ENCODE data around the gene ROBO1.
"Not testable (repeated sequence)": the region's sequence is repeated elsewhere in the genome, so short reads cannot be mapped to it uniquely, and the experiment has no call there.

ROBO1 gene

GRCh38 chr3:78729946-78730345, 1037.9 kb downstream of the ROBO1 start:
- H3K4me1 ChIP-seq (ENCODE audit: insufficient read depth, low read length), result peaks cover 23% of the 10 kb centered on the region
- no peaks in the 10 kb centered on the region for H3K36me3 ChIP-seq (ENCODE audit: insufficient read depth, low read depth, low read length)
- H3K9me3 ChIP-seq (ENCODE audit: insufficient read depth, low read depth, low read length), result no peaks in the 10 kb centered on the region
- no peak overlapping the region for H3K27ac ChIP-seq (ENCODE audit: low read length)
- H3K27me3 ChIP-seq (ENCODE audit: insufficient read depth, low read length), result no peaks in the 10 kb centered on the region
- no peak overlapping the region for H3K9ac ChIP-seq (ENCODE audit: low read depth, low read length)
- no peak overlapping the region for H3K4me3 ChIP-seq (ENCODE audit: low read length)

DNA sequence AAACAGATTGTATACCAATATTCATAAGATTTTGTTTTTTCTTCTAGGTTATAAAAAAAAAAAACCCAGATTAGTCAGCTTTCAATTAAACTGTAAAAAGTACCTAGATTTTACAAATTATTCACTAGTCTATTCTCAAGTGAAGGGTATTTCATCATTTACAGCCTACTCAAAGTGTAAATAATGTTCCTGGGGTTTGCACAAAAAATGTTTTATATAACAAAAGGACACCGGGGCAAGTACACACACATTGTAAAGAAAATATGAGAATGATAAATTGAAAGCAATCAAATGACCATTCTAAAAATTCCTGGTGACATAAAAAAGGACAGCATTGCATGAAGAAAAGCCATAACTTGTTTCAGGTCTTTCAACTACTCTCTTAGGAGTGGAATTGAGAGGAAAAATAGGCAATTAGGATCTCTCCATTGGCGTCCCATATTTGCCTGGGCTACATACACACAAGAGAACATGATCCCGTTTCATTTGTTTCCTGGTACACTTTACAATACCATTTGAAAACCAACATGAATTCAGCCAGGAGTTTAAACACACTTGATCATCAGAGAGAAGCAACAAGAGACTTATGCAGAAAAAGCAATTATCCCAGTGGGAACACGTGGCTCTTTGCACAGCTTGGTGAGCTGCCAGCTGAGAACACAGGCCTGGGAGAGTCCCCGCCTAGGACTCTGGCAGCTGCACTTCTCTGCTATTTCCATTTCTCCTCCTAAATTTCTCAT, 1039.2 kb downstream of the ROBO1 start:
- H3K4me1 ChIP-seq (ENCODE audit: insufficient read depth, low read length), result peaks cover 19% of the 10 kb centered on the region
- H3K4me3 ChIP-seq (ENCODE audit: low read length), result no peak overlapping the region

DNA sequence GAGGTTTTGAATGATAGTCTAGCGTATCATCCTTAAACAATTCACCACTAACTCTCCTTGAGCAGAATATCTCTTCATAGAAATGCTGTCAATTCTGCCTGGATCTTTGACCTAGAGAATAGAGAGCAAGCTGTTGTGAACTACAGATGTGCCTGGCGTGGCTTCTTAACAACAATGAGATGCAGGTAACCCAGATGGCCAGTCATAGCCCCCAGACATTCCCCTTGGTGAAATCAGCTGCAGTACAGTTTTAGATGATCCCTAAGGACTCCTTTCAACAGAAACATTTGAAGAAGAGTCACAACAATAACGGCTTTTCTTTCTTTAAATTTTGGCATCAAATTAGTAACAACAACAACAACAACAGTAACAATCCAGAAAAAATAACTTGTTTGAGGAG, 1041.3 kb downstream of the ROBO1 start:
- no peaks in the 10 kb centered on the region for H3K36me3 ChIP-seq (ENCODE audit: insufficient read depth, low read depth, low read length)
- H3K27me3 ChIP-seq (ENCODE audit: insufficient read depth, low read length), result no peaks in the 10 kb centered on the region
- no peaks in the 10 kb centered on the region for H3K9me3 ChIP-seq (ENCODE audit: insufficient read depth, low read depth, low read length)
- peaks cover 23% of the 10 kb centered on the region for H3K4me1 ChIP-seq (ENCODE audit: insufficient read depth, low read length)
- H3K4me3 ChIP-seq (ENCODE audit: low read length), result no peak overlapping the region
- H3K27ac ChIP-seq (ENCODE audit: low read length), result no peak overlapping the region
- H3K9ac ChIP-seq (ENCODE audit: low read depth, low read length), result no peak overlapping the region

More for the DNA sequence above, 1039.2 kb downstream of the ROBO1 start:
- Histone ChIP-seq H3K36me3 (ENCODE audit: insufficient read depth, low read depth, low read length) (no peaks in the 10 kb centered on the region), H3K27me3 (ENCODE audit: insufficient read depth, low read length) (no peaks in the 10 kb centered on the region), H3K9ac (ENCODE audit: low read depth, low read length) (no peak overlapping the region), H3K9me3 (ENCODE audit: insufficient read depth, low read depth, low read length) (no peaks in the 10 kb centered on the region), H3K27ac (ENCODE audit: low read length) (no peak overlapping the region)

DNA sequence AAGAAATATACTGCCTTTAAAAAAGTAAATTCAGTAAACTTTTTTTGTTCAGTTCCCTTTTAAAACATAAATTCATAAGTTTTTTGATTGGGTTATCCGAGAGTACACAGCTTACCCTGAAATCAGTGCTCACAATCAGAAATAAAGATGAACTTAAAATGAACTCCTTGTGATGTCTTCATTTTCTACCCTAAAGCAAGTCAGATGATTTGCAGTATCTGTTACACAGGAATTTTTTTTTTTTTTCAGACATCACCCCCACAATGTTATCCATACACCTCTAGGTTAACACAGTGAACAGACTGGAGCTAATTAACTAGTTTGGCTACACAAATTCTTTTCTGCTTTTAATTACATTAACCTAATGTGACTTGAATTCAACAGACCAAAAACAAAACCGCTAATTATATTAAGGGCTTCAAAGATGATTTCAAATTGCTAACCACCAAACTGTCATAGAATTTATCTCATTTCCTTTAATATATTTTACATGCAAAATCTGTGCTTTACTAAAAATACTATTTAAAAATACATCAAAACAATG, 1042.0 kb downstream of the ROBO1 start:
- no peak overlapping the region for H3K9ac ChIP-seq (ENCODE audit: low read depth, low read length)
- H3K27ac ChIP-seq (ENCODE audit: low read length), result no peak overlapping the region
- H3K4me3 ChIP-seq (ENCODE audit: low read length), result no peak overlapping the region
- H3K36me3 ChIP-seq (ENCODE audit: insufficient read depth, low read depth, low read length), result no peaks in the 10 kb centered on the region
- H3K27me3 ChIP-seq (ENCODE audit: insufficient read depth, low read length), result no peaks in the 10 kb centered on the region
- no peaks in the 10 kb centered on the region for H3K9me3 ChIP-seq (ENCODE audit: insufficient read depth, low read depth, low read length)
- H3K4me1 ChIP-seq (ENCODE audit: insufficient read depth, low read length), result peaks cover 24% of the 10 kb centered on the region

- no peaks in the 10 kb centered on the region for H3K36me3 ChIP-seq (ENCODE audit: insufficient read depth, low read depth, low read length)
- H3K27me3 ChIP-seq (ENCODE audit: insufficient read depth, low read length), result no peaks in the 10 kb centered on the region
- H3K9me3 ChIP-seq (ENCODE audit: insufficient read depth, low read depth, low read length), result no peaks in the 10 kb centered on the region
- H3K9ac ChIP-seq (ENCODE audit: low read depth, low read length), result no peak overlapping the region
- no peak overlapping the region for H3K4me3 ChIP-seq (ENCODE audit: low read length)
- no peak overlapping the region for H3K27ac ChIP-seq (ENCODE audit: low read length)
- peaks cover 24% of the 10 kb centered on the region for H3K4me1 ChIP-seq (ENCODE audit: insufficient read depth, low read length)
Measured at GRCh38 chr3:78724859-78725258, 1042.9 kb downstream of the ROBO1 start.

DNA sequence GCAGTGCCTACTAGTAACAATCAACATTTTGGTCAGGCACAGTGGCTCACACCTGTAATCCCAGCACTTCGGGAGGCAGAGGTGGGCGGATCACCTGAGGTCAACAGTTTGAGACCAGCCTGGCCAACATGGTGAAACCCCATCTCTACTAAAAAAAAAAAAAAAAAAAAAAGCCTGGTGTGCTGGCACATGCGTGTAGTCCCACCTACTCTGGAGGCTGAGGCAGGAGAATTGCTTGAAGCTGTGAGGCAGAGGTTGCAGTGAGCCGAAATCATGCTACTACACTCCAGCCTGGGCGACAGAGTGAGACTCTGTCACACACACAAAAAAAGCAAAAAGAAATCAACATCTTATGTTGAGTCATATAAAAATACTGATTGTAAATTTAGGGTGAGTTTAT, 1043.4 kb downstream of the ROBO1 start:
- H3K9ac ChIP-seq (ENCODE audit: low read depth, low read length); H3K27ac ChIP-seq (ENCODE audit: low read length); H3K36me3 ChIP-seq (ENCODE audit: insufficient read depth, low read depth, low read length); H3K9me3 ChIP-seq (ENCODE audit: insufficient read depth, low read depth, low read length); H3K27me3 ChIP-seq (ENCODE audit: insufficient read depth, low read length); H3K4me3 ChIP-seq (ENCODE audit: low read length): not testable (repeated sequence)
- H3K4me1 ChIP-seq (ENCODE audit: insufficient read depth, low read length), result peaks cover 20% of the 10 kb centered on the region

GRCh38 chr3:78721771-78722543, 1045.8 kb downstream of the ROBO1 start:
- Histone ChIP-seq H3K9me3 (ENCODE audit: insufficient read depth, low read depth, low read length) (no peaks in the 10 kb centered on the region), H3K9ac (ENCODE audit: low read depth, low read length) (no peak overlapping the region), H3K27ac (ENCODE audit: low read length) (no peak overlapping the region), H3K36me3 (ENCODE audit: insufficient read depth, low read depth, low read length) (peaks cover 3% of the 10 kb centered on the region), H3K4me3 (ENCODE audit: low read length) (no peak overlapping the region), H3K4me1 (ENCODE audit: insufficient read depth, low read length) (peaks cover 13% of the 10 kb centered on the region), H3K27me3 (ENCODE audit: insufficient read depth, low read length) (no peaks in the 10 kb centered on the region)

DNA sequence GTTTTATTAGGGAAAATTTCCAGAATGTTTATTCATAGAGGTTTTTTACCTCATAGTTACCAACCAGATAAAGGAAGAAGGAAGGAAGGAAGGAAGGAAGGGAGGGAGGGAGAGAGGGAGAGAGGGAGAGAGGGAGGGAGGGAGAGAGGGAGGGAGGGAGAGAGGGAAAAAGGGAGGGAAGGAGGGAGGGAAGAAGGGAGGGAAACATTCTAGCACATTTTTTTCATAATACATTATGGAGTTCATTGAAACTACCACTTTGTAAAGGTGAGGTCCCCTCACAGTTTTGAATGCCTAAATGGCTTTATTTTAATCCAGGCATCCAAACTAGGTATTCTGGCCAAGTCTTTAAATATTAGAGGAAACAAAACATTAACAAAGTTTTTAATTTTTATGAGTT, 1049.1 kb downstream of the ROBO1 start:
- no peaks in the 10 kb centered on the region for H3K27me3 ChIP-seq (ENCODE audit: insufficient read depth, low read length)
- H3K9me3 ChIP-seq (ENCODE audit: insufficient read depth, low read depth, low read length), result no peaks in the 10 kb centered on the region
- H3K4me3 ChIP-seq (ENCODE audit: low read length), result no peak overlapping the region
- no peak overlapping the region for H3K27ac ChIP-seq (ENCODE audit: low read length)
- H3K4me1 ChIP-seq (ENCODE audit: insufficient read depth, low read length), result peaks cover 8% of the 10 kb centered on the region; the same call in 1 of the 2 replicates
- H3K36me3 ChIP-seq (ENCODE audit: insufficient read depth, low read depth, low read length), result peaks cover 12% of the 10 kb centered on the region
- no peak overlapping the region for H3K9ac ChIP-seq (ENCODE audit: low read depth, low read length)

GRCh38 chr3:78717041-78717440, 1050.8 kb downstream of the ROBO1 start:
- H3K4me1 ChIP-seq (ENCODE audit: insufficient read depth, low read length), result peaks cover 6% of the 10 kb centered on the region; the same call in 1 of the 2 replicates
- H3K36me3 ChIP-seq (ENCODE audit: insufficient read depth, low read depth, low read length), result peaks cover 12% of the 10 kb centered on the region
- no peaks in the 10 kb centered on the region for H3K27me3 ChIP-seq (ENCODE audit: insufficient read depth, low read length)
- H3K9me3 ChIP-seq (ENCODE audit: insufficient read depth, low read depth, low read length), result no peaks in the 10 kb centered on the region
- no peak overlapping the region for H3K9ac ChIP-seq (ENCODE audit: low read depth, low read length)
- no peak overlapping the region for H3K4me3 ChIP-seq (ENCODE audit: low read length)
- no peak overlapping the region for H3K27ac ChIP-seq (ENCODE audit: low read length)

DNA sequence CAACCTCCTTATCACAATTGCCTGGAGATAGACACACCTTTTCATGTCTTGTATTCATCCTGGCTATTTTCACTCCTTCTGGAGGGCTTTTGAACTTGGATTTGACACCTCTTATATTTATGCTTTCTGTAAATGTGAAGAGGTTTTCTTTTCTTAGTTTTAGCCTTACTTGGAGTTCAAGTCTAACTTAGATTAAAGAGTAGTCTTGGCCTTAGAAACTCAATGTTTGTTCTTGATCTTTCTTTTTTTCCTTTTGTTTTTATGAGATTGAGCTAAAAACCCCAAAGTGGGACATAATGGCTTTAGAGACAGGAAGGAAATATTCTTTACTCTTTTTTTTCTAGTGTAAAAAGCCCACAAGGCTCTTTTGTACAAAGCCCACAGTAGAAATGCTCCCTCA, 1054.9 kb downstream of the ROBO1 start:
- Histone ChIP-seq H3K9me3 (ENCODE audit: insufficient read depth, low read depth, low read length) (no peaks in the 10 kb centered on the region), H3K9ac (ENCODE audit: low read depth, low read length) (no peak overlapping the region), H3K4me3 (ENCODE audit: low read length) (no peak overlapping the region), H3K36me3 (ENCODE audit: insufficient read depth, low read depth, low read length) (peaks cover 12% of the 10 kb centered on the region), H3K4me1 (ENCODE audit: insufficient read depth, low read length) (no peaks in the 10 kb centered on the region), H3K27ac (ENCODE audit: low read length) (no peak overlapping the region), H3K27me3 (ENCODE audit: insufficient read depth, low read length) (no peaks in the 10 kb centered on the region)

DNA sequence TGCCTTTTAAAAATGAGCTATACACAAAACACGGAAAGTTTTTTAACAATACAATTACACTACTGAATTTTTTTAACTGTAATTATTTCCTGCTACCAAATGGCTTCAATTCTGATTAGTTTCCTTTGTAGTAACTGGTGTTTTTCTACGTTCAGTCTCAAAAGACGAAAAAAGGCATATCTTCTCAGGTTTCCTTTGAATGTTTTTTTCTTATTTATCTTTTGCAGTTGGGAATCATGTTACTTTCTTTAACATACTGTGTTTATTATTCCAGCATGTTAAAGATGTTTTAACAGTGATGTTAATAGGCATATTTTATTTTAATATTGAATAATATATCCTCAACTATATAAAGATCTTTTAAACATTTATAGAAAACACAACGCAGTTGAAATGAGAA, 1055.5 kb downstream of the ROBO1 start:
- H3K4me1 ChIP-seq (ENCODE audit: insufficient read depth, low read length), result no peaks in the 10 kb centered on the region
- no peaks in the 10 kb centered on the region for H3K27me3 ChIP-seq (ENCODE audit: insufficient read depth, low read length)
- H3K9ac ChIP-seq (ENCODE audit: low read depth, low read length), result no peak overlapping the region
- no peaks in the 10 kb centered on the region for H3K9me3 ChIP-seq (ENCODE audit: insufficient read depth, low read depth, low read length)
- H3K4me3 ChIP-seq (ENCODE audit: low read length), result no peak overlapping the region
- H3K36me3 ChIP-seq (ENCODE audit: insufficient read depth, low read depth, low read length), result peaks cover 12% of the 10 kb centered on the region
- no peak overlapping the region for H3K27ac ChIP-seq (ENCODE audit: low read length)

- Histone ChIP-seq H3K27ac (ENCODE audit: low read length) (no peak overlapping the region), H3K9ac (ENCODE audit: low read depth, low read length) (no peak overlapping the region), H3K9me3 (ENCODE audit: insufficient read depth, low read depth, low read length) (no peaks in the 10 kb centered on the region), H3K4me1 (ENCODE audit: insufficient read depth, low read length) (no peaks in the 10 kb centered on the region), H3K27me3 (ENCODE audit: insufficient read depth, low read length) (no peaks in the 10 kb centered on the region), H3K4me3 (ENCODE audit: low read length) (no peak overlapping the region), H3K36me3 (ENCODE audit: insufficient read depth, low read depth, low read length) (no peaks in the 10 kb centered on the region)
Measured at GRCh38 chr3:78708565-78709073, 1059.2 kb downstream of the ROBO1 start.
